ENCODE data around the gene SEMG2. TPM values are rescaled to one million over a fixed set of nuclear protein-coding genes. Genes with fewer than 3 reads are reported as not detected.
A peak's percentile ranks its signal among the peaks of the same experiment; 100 is the strongest.

Gene SEMG2, protein sequence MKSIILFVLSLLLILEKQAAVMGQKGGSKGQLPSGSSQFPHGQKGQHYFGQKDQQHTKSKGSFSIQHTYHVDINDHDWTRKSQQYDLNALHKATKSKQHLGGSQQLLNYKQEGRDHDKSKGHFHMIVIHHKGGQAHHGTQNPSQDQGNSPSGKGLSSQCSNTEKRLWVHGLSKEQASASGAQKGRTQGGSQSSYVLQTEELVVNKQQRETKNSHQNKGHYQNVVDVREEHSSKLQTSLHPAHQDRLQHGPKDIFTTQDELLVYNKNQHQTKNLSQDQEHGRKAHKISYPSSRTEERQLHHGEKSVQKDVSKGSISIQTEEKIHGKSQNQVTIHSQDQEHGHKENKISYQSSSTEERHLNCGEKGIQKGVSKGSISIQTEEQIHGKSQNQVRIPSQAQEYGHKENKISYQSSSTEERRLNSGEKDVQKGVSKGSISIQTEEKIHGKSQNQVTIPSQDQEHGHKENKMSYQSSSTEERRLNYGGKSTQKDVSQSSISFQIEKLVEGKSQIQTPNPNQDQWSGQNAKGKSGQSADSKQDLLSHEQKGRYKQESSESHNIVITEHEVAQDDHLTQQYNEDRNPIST
- total RNA-seq, result not detected in 2 replicates

DNA sequence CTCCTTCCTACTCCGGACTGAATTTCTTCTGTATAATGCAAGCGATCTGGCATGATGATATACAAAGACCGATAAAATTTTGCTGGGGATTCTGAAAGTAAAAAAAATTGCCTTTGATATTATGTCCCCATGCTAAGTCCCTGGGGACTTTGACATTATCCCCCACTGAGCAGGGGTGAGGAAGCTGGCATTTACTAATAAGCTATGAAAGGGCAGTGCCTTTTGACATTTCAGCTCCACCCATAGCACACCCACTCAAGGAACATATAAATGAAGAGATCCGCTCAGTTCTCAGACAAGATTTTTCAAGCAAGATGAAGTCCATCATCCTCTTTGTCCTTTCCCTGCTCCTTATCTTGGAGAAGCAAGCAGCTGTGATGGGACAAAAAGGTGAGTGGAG is at the start of gene SEMG2:
SEMG2 (plus strand) TSS at position 298 of the 400 bp plus-strand sequence; CDS start at position 315, 17 bp downstream.
- no peak within 1 kb of the TSS for H3K4me3 ChIP-seq (ENCODE audit: low read depth, low read length)
- no peaks in the 10 kb centered on the region for H3K36me3 ChIP-seq (ENCODE audit: control insufficient read depth, insufficient read depth, low read length)
- TF ChIP-seq, protein P1, sequence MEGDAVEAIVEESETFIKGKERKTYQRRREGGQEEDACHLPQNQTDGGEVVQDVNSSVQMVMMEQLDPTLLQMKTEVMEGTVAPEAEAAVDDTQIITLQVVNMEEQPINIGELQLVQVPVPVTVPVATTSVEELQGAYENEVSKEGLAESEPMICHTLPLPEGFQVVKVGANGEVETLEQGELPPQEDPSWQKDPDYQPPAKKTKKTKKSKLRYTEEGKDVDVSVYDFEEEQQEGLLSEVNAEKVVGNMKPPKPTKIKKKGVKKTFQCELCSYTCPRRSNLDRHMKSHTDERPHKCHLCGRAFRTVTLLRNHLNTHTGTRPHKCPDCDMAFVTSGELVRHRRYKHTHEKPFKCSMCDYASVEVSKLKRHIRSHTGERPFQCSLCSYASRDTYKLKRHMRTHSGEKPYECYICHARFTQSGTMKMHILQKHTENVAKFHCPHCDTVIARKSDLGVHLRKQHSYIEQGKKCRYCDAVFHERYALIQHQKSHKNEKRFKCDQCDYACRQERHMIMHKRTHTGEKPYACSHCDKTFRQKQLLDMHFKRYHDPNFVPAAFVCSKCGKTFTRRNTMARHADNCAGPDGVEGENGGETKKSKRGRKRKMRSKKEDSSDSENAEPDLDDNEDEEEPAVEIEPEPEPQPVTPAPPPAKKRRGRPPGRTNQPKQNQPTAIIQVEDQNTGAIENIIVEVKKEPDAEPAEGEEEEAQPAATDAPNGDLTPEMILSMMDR (IDR thresholded peaks at IDR 0.05; ENCODE audit: insufficient read depth, low read length, poor library complexity, severe bottlenecking), result no peak
- H3K27me3 ChIP-seq (ENCODE audit: control insufficient read depth, insufficient read depth, low read length), result peaks cover 2% of the 10 kb centered on the region
- DNase-seq (ENCODE audit: low read depth), result no peak

DNA sequence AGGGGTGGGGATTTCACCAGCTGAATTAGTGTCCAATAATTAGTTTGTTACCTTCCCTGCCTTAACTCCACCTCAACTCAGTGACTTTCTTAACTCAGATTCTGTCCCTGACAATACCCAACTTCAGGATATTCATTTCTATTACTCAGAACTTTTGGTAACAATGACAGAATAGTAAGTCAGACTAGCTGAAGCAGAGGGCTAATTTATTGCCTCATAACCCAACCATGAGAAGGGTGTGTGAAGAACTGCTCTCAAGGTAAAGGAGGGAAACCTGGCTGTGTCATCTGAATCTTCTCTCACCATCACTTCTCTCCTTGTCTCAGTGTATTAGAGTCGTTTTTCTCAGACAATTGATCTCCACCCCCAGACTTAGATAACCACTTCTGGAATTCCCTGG is 47.7 kb upstream of the SEMG2 start:
- TF ChIP-seq, protein P1 (IDR thresholded peaks at IDR 0.05; ENCODE audit: insufficient read depth, low read length, poor library complexity, severe bottlenecking), result no peak
- no peak for DNase-seq (ENCODE audit: low read depth)

DNA sequence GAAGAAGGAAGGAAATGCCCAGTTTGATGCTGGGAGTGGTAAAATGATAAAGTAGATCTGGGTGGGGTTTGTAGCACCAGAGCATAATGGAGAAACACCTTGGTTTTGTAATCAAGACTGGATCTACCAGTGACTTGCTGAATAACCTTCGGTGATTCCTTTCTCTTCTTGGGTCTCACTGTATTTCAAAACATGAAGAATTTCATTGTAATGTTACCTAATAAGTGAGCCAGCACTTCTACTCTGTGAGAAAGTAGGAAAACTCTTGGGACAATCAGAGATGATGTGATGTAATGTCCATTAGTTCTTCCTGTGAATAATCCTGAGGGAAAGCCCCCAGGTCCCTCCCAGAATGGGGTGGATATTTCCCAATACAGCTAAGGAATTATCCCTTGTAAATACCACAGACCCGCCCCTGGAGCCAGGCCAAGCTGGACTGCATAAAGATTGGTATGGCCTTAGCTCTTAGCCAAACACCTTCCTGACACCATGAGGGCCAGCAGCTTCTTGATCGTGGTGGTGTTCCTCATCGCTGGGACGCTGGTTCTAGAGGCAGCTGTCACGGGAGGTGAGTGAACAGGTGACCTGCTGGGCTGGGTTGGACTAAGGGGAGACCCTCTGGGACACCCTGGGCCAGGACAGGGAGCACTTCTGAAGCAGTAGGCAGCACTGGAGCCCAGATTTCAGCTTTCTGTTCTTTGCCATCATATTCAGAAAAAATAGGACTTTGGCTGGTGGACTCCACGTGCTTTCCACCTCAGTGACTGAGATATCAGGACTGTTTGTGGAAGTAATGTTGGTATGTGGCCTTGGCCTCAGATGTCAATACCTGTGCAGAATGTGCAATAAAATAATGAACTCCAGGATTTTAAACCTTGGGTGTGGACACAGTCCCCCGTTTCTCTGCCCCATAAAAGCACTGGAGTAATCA is 46.5 kb upstream of the SEMG2 start, which contains the start of gene PI3:
PI3 (plus strand) TSS at position 469 of the 931 bp plus-strand sequence; CDS start at position 490, 21 bp downstream.
- H3K36me3 ChIP-seq (ENCODE audit: control insufficient read depth, insufficient read depth, low read length), result no peaks in the 10 kb centered on the region
- no peaks in the 10 kb centered on the region for H3K27me3 ChIP-seq (ENCODE audit: control insufficient read depth, insufficient read depth, low read length)
- TF ChIP-seq, protein P1 (IDR thresholded peaks at IDR 0.05; ENCODE audit: insufficient read depth, low read length, poor library complexity, severe bottlenecking), result no peak
- H3K4me3 ChIP-seq (ENCODE audit: low read depth, low read length), result no peak within 1 kb of the TSS
- peak; percentile 21 for DNase-seq (ENCODE audit: low read depth)

More for the DNA sequence above, 47.7 kb upstream of the SEMG2 start:
- Histone ChIP-seq H3K27me3 (ENCODE audit: control insufficient read depth, insufficient read depth, low read length) (no peaks in the 10 kb centered on the region), H3K36me3 (ENCODE audit: control insufficient read depth, insufficient read depth, low read length) (no peaks in the 10 kb centered on the region), H3K4me3 (ENCODE audit: low read depth, low read length) (no peak overlapping the region)

DNA sequence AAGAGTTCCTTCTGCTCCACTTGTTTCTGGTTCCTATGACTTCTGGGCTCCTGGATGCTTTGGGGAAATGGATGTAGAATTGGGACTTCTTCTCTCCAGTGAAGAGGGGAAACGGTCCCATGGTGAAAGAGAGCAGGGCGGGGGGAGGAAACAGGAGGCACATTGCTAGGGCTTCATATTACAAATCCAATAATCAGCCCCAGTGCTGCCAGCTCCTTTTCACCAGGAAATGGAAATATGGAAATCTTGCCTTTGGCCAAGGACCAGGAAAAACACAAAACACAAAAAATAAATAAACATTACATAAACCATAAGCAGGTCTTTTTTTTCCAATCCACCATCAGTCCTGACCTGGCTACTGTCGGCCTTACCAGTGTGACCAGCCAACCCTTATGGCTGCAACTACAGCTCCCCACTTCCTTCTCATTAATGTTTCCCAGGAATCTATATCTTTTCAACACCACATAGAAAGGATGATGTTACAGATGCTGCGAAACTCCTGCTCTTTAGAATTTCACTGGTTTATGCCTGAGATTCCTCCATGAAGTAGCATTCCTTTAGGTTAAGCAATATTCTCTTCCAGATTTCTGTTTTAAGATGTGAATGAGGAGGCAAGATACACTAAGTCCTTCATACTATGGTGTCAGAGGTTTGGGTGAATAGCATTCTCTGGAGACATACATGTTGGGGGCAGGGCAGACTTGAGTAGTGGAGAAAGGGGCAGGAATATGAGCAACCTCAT is 44.5 kb upstream of the SEMG2 start:
- Histone ChIP-seq H3K36me3 (ENCODE audit: control insufficient read depth, insufficient read depth, low read length) (no peaks in the 10 kb centered on the region), H3K27me3 (ENCODE audit: control insufficient read depth, insufficient read depth, low read length) (no peaks in the 10 kb centered on the region), H3K4me3 (ENCODE audit: low read depth, low read length) (no peak overlapping the region)
- TF ChIP-seq, protein P1 (IDR thresholded peaks at IDR 0.05; ENCODE audit: insufficient read depth, low read length, poor library complexity, severe bottlenecking), result no peak
- DNase-seq (ENCODE audit: low read depth), result no peak

DNA sequence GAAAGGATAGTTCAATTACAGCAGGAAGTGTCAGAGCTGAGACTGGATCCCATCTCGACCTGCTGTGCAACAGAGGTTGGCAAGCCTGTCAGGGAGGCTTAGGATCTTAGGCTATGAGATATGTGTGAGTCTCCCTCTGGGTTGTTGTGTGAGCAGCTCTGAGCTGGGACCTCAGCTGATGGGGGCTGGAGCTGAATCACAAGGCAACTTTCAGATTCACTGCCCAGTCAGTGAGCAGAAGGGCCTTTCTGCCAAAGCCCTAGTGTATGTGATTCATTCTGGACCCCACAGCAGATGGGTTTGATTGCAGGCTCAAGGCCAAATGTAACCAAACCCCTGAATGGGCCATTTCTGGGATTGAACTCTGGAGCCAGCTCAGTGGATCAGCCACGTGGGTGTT is 42.0 kb upstream of the SEMG2 start:
- TF ChIP-seq, protein P1 (IDR thresholded peaks at IDR 0.05; ENCODE audit: insufficient read depth, low read length, poor library complexity, severe bottlenecking), result no peak
- H3K27me3 ChIP-seq (ENCODE audit: control insufficient read depth, insufficient read depth, low read length), result no peaks in the 10 kb centered on the region
- no peak overlapping the region for H3K4me3 ChIP-seq (ENCODE audit: low read depth, low read length)
- H3K36me3 ChIP-seq (ENCODE audit: control insufficient read depth, insufficient read depth, low read length), result no peaks in the 10 kb centered on the region
- DNase-seq (ENCODE audit: low read depth), result no peak

All from kidney epithelial cell (primary cell).